Activated naive CD4-positive, alpha-beta T cell treated with anti-CD3 and anti-CD28 coated beads, Interleukin-2, amount 50 U/mL, for 16 hours (primary cell): ENCODE results near the gene RAB39B.

Experiments used
- DNase-seq: peaks from one replicate; pipeline ENCODE4 v3.0.0-alpha.2; 2020

Gene RAB39B

GRCh38 chrX:155215443-155216178, 48.7 kb downstream of the RAB39B start:
- DNase-seq = no peak

- no peak for DNase-seq
Measured at GRCh38 chrX:155213731-155214130, 50.6 kb downstream of the RAB39B start.

GRCh38 chrX:155211208-155211607, 53.1 kb downstream of the RAB39B start:
- no peak for DNase-seq
